Mononuclear cell (primary cell): ENCODE data around the gene BCL2L11. TPM values are rescaled to one million over a fixed set of nuclear protein-coding genes. Genes with fewer than 3 reads are reported as not detected.

Experiments
- H3K27me3 ChIP-seq: 2 replicates; pipeline ENCODE4 v1.6.0; 2011; ENCODE audit warnings: low read length, control low read depth; ENCODE audit not compliant: insufficient read depth
- H3K4me1 ChIP-seq: 2 replicates; pipeline ENCODE4 v1.5.1; 2011; ENCODE audit warnings: mild to moderate bottlenecking, low read length, control low read depth; ENCODE audit not compliant: insufficient read depth
- H3K4me3 ChIP-seq: 2 replicates; pipeline ENCODE4 v1.5.1; 2011; ENCODE audit warnings: mild to moderate bottlenecking, low read length, moderate library complexity
- H3K9me3 ChIP-seq: 2 replicates; pipeline ENCODE4 v1.5.1; 2011; ENCODE audit warnings: low read depth, mild to moderate bottlenecking, control low read depth, low read length
- total RNA-seq: library from RNA; depleted of rRNA; stranded (reverse); fragments of >200 nt; gene quantifications from one replicate; pipeline ENCODE4 v1.2.3, GENCODE V29; 2012

The BCL2L11 gene
- total RNA-seq, 1 donor, result 53.2 TPM

DNA sequence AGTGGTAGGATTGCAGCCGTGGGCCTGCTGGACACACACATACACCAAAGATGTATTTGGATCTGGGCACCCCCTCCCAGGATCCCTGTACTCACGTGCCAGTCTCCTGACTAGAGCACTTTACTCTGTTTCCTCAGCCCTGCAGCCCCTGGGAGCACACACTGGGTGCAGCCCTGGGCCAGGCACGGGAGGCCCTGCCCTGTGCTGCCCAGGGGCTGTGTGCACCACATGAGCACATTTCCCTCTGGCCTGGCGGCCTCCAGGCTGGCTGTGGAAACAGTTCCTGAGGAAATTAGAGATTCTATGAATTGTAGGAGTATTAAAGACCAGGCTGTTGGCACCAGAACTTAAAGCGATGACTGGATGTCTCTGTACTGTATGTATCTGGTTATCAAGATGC is 45.4 kb downstream of the BCL2L11 start:
- no peak overlapping the region for H3K4me3 ChIP-seq
- peaks cover 17% of the 10 kb centered on the region for H3K4me1 ChIP-seq
- no peaks in the 10 kb centered on the region for H3K9me3 ChIP-seq
- H3K27me3 ChIP-seq, result no peaks in the 10 kb centered on the region

DNA sequence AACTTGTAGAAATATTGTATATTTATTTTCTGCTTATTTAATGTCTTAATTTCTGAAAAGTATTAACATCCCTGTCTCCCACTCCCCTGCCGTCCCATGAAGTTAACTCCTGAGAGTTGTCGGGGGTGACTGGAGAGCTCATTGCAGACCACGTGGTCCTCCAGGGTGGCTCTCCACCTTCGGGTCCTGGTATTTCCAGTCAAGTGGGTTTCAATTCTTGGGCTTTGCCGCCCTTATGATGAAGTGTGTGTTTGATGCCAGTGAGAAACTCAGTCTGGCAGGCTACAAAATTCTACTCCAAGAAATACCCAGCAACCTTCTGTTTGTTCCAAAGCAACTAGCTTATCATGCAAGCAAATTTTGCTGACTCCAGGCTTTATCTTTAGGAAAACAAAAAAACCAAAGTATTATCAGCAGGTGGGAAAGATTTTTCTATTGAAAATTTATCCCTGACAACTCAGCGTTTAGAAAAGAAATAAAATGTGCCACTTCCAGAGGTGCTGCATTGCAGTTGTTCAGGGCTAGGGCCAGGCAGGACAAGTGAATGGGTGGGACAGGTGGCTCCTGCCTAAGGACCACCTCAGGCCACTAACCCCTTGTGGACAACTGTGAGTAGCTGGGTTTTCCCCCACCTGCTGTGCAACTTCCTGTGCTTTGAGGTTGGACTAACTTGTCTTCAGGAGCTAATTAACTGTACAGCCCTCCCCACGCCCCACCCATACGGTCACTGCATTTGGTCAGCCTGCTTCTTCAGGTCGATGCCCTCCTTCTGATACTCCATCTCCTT is 46.6 kb downstream of the BCL2L11 start:
- peaks cover 14% of the 10 kb centered on the region for H3K4me1 ChIP-seq
- no peaks in the 10 kb centered on the region for H3K9me3 ChIP-seq
- H3K27me3 ChIP-seq, result no peaks in the 10 kb centered on the region
- H3K4me3 ChIP-seq, result no peak overlapping the region

DNA sequence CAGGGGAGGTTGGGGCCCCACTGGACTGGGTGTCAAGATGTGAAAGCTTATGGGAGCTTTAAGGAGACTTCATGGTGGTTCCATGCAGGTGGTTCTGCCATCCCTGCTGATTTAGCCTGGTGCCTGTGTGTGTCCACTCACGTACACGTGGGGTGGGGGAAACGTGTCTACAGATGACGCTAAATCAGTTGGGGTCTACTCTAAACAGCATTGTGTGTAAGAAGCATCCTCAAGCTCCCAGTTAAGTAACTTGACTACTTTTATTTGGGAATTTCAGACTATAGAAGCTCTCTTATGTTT is 47.1 kb downstream of the BCL2L11 start:
- Histone ChIP-seq H3K9me3 (no peaks in the 10 kb centered on the region), H3K4me3 (no peak overlapping the region), H3K4me1 (peaks cover 10% of the 10 kb centered on the region), H3K27me3 (no peaks in the 10 kb centered on the region)

DNA sequence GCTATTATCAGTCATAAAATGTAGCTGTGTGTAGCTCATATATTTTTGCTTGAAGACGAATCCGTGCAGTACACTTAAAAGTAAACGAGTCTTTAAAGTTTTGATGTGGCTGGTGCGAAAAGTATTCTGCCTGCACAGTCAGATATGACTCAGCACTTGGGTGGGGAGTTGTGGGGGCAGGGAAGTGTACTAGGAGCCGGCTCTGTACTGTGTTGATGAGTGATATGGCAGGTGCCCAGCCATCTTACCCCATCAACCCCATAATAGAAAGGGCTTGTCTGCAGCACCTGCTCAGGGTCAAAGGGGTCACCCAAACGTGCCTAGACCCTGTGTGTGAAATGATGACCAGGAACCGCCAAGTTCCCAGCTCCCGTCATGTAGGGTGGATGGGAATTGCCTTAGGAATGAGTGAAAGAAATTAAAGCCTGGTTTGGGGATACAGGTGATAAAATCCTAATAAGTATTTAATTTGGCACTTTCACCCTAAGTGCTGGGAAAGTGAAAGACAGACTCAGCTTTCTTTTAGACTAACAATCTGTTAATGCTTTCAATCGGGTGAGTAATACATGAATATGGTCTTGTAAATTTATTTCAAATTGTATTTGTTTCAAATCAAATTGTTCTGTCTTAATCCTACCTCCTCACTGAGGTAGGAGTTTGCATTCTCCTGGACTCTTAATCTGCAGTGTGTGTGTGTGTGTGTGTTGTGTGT is 48.0 kb downstream of the BCL2L11 start:
- Histone ChIP-seq H3K4me3 (no peak overlapping the region), H3K9me3 (no peaks in the 10 kb centered on the region), H3K4me1 (peaks cover 3% of the 10 kb centered on the region), H3K27me3 (no peaks in the 10 kb centered on the region)

DNA sequence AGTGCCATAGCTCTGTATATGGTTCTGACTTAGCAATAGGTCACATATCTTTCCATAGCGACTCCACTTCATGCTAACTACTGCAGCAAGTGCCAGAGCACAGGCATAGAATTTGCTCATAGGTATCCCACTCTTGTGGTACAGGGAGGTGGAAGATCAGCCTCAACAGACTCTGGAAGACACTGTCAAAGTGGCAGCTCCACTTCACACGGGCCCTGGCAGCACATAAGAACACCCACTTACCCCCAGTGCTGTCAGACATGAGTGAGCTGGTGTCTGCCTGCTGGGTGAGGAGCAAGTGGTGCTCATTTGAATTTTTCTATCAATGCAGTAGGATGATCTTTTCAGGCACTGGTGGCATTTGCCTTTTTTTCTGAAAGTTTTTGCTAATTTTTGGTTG is 48.6 kb downstream of the BCL2L11 start:
- Histone ChIP-seq H3K4me3 (no peak overlapping the region), H3K4me1 (peaks cover 3% of the 10 kb centered on the region), H3K9me3 (no peaks in the 10 kb centered on the region), H3K27me3 (no peaks in the 10 kb centered on the region)

- Histone ChIP-seq H3K27me3 (no peaks in the 10 kb centered on the region), H3K4me1 (peaks cover 3% of the 10 kb centered on the region), H3K4me3 (no peak overlapping the region), H3K9me3 (no peaks in the 10 kb centered on the region)
These were observed 49.2 kb downstream of the BCL2L11 start for GRCh38 chr2:111169924-111170323.

DNA sequence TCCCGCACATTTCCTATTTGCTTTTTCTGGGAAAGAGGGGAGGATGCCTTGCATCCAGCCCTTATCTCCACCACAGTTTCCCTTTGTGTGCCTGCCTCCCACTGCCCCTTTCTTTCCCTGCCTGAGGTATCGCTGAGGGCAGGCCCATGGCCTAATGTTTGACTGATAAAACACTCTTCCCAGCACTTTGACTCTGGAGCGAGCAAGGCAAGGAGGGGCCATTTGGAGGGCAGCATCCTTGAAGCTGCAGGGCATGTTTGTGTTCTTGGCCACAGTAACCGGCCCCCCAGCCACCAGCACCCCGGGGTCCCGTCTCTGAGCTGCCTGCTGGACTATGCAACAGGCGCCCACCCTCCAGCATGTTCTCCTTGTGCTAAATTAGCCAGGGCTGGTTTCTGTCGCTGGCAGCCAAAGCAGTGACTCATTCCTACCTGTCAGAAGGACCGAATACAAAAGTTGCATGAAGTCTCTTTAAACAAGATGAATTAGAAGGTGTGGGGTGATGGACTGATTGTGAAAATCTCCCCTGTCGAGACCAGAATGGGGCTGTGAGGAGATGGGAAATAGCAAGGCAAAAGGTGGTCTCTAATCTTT is 50.7 kb downstream of the BCL2L11 start:
- Histone ChIP-seq H3K9me3 (no peaks in the 10 kb centered on the region), H3K4me1 (peaks cover 3% of the 10 kb centered on the region)

GRCh38 chr2:111172666-111173065 is 52.0 kb downstream of the BCL2L11 start:
- Histone ChIP-seq H3K4me1 (peaks cover 1% of the 10 kb centered on the region), H3K9me3 (no peaks in the 10 kb centered on the region), H3K4me3 (no peak overlapping the region), H3K27me3 (no peaks in the 10 kb centered on the region)

More for the DNA sequence above, 50.7 kb downstream of the BCL2L11 start:
- H3K27me3 ChIP-seq, result no peaks in the 10 kb centered on the region
- no peak overlapping the region for H3K4me3 ChIP-seq

- Histone ChIP-seq H3K4me3 (no peak overlapping the region), H3K9me3 (no peaks in the 10 kb centered on the region), H3K4me1 (no peaks in the 10 kb centered on the region), H3K27me3 (no peaks in the 10 kb centered on the region)
These were observed 52.6 kb downstream of the BCL2L11 start for GRCh38 chr2:111173338-111173737.

DNA sequence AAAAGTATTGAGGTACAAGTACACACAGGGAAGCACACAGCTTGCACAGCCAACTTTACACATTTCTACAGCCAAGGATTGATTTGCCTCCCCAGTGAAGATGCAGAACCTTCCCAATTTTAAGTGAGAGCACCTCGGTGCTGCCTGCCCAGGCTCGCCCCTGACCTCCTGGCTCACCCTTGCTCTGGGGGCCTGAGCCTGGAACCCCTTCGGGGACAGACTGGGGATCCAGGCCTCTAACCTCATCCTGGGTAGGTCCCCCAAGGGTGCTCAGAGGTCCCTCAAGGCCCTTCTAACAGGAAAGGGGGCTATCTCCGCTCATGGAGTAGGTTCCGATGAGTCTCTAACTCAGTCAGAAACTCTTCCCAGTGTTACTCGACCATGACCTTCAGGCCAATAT is 53.1 kb downstream of the BCL2L11 start:
- no peaks in the 10 kb centered on the region for H3K27me3 ChIP-seq
- no peaks in the 10 kb centered on the region for H3K9me3 ChIP-seq
- no peak overlapping the region for H3K4me3 ChIP-seq
- H3K4me1 ChIP-seq, result no peaks in the 10 kb centered on the region

GRCh38 chr2:111175615-111176014 is 54.9 kb downstream of the BCL2L11 start:
- Histone ChIP-seq H3K4me3 (no peak overlapping the region), H3K27me3 (no peaks in the 10 kb centered on the region), H3K4me1 (no peaks in the 10 kb centered on the region), H3K9me3 (no peaks in the 10 kb centered on the region)

DNA sequence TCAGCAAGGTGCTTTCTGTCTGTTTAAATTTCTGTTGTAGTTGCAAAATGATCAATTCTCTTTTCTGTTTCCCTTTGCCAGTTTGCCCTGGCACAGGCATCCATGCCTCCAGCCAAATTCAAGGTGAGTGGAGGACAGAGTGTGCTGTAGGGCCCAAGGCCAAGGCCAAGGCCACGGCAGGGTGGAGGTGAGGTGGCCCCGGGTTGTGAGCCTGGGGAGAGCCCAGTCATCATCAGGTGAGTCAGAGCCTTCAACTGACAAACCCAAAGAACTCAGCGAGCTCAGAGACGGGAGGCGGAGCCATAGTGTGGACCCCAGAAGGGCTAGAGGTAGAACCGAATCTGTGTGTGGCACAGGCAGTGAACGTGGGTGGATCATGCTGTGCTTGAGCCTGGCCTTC is 55.7 kb downstream of the BCL2L11 start:
- H3K9me3 ChIP-seq, result no peaks in the 10 kb centered on the region
- H3K4me1 ChIP-seq, result no peaks in the 10 kb centered on the region
- no peak overlapping the region for H3K4me3 ChIP-seq
- no peaks in the 10 kb centered on the region for H3K27me3 ChIP-seq

DNA sequence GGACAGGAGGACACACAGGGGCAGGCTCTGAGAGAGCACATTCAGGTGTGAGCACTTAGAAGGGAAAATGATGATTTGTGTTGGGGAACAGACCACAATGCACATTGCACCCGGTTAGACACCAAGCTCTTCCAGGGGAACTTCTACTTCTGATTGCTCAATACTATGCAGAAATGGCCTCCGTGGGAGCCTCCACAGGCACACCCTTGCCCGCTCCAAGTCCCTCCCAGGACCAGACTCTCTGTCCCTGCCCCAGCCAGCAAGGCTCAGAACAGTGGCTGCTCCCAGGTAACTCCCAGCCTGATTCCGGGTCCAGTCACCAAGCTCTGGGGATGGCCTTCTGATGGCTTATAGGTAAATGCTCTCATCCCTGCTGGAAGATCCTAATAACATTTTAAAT is 56.2 kb downstream of the BCL2L11 start:
- no peaks in the 10 kb centered on the region for H3K9me3 ChIP-seq
- H3K4me3 ChIP-seq, result no peak overlapping the region
- no peaks in the 10 kb centered on the region for H3K4me1 ChIP-seq

GRCh38 chr2:111178296-111178695 is 57.6 kb downstream of the BCL2L11 start:
- Histone ChIP-seq H3K4me3 (no peak overlapping the region), H3K9me3 (no peaks in the 10 kb centered on the region), H3K4me1 (no peaks in the 10 kb centered on the region), H3K27me3 (no peaks in the 10 kb centered on the region)

More for the DNA sequence above, 56.2 kb downstream of the BCL2L11 start:
- H3K27me3 ChIP-seq, result no peaks in the 10 kb centered on the region

GRCh38 chr2:111178730-111179405 is 58.2 kb downstream of the BCL2L11 start:
- Histone ChIP-seq H3K27me3 (no peaks in the 10 kb centered on the region), H3K9me3 (no peaks in the 10 kb centered on the region), H3K4me1 (no peaks in the 10 kb centered on the region), H3K4me3 (no peak overlapping the region)
